ENCODE results near the gene INPP4A. TPM values are rescaled to one million over a fixed set of nuclear protein-coding genes. Genes with fewer than 3 reads are reported as not detected.

Gene INPP4A
- total RNA-seq, 1 donor from 2014 or later: 32.7 TPM

- DNase-seq (ENCODE audit: low spot score): no peak
Observed at GRCh38 chr2:98632351-98632750, 187.7 kb downstream of the INPP4A start.

DNA sequence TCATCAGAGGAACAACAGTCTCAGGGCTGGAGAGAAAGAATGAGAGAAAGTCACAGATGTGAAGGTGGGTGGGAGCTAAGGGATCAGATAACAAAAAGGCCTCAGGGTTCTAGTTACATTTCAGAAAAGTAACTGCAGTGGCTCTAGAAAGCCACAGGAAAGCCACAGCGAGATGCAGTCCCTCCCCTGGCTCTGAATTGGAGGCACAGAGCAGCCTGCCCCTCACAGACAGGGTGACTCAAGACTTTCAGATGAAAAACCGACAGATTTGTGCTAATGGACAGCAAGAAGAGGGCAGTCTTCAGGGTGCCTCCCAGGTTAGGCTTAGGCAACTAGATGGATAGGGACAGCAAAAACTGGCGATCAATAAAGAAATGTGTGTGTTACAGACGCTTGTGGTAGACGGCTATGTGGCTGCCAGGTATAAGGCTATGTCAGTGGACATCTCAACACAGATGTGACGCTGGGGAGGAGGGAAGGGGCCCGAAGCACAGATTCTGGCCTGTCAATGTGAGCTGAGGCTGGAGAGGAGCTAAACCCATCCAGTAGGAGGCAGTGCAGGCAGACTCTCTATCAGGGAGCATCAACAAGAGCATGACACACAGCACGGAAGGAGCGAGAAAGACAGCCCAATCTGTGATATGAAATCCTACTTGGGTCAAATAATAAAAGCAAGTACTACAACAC is 189.9 kb downstream of the INPP4A start:
- no peak for DNase-seq (ENCODE audit: low spot score)

DNA sequence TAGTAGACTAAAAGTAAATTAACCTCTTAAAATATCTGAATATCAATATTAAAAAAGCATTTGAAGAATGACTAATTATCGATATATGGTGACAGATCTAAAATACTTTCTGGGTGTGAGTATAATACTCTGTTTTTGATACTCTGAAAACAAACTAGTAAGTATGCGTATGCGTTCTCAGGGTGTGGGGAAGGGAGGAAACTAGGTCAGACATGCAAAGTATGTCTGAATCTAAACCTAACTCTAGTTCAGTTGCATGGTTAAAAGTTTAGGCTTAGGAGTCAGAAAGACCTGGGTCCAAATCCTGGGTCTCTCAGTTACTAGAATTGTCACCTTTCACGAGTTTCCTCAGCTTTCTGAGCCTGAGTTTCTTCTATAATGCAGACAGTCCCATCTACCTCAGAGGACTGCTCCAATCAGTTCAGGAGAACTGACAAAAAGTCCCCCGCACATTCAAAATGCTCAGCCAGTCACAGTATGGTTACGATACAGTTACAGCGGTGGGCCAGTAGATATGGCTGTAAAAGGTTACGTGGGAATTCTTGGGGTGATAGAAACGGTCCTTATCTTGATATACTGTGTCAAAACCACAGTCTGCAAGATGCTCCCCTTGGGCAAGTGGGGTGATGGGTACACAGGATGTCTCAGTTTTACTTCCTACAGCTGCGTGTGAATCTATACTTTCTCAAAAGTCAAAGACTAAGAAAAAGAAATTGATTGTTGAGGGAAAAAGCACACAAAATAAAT is 192.9 kb downstream of the INPP4A start:
- no peak for DNase-seq (ENCODE audit: low spot score)

DNA sequence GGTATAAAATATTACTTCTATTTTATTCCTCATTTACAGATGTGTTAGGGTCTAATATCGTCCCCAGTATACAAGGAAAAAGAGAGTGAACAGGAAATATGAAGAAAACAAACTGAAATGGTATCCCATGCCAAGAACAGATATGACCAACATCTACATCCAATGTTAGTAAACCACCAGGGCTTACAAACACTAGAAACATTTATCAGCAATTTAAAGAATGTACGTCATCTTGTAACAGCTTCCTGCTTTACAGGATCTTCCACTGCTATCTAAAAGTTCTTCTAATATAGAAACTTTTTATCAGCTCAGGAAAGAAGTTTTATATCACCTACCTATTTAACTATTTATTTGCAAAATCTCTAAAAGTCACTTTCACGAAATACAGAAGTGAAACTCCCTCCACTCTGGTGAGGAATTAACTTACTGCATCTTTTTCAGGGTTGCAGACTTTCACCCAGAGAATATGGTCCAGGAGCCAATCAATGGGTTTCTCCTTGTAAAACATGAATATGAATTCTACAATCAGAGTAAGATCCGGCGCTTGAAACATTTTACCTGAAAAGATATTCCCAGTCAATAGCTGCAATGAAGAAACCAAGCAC is 198.9 kb downstream of the INPP4A start:
- DNase-seq (ENCODE audit: low spot score): no peak

Other genes with a start within 250 kb of the INPP4A start
- not detected for gene CNGA3, start 98.4 kb upstream of the INPP4A start, total RNA-seq
- gene COA5, start 163.7 kb downstream of the INPP4A start, total RNA-seq: 37.2 TPM
- gene UNC50, start 163.7 kb downstream of the INPP4A start, total RNA-seq: 44.8 TPM